H1 (cell line): Measurements from ENCODE around the gene FA2H. TPM values are rescaled to one million over a fixed set of nuclear protein-coding genes. Genes with fewer than 3 reads are reported as not detected.
A peak's percentile ranks its signal among the peaks of the same experiment; 100 is the strongest.

Experiments
- CTCF ChIA-PET: fragments of 300-600 bp; sonication (Branson Sonifier 250); formaldehyde crosslinking; loops from one replicate; lab custom pipeline; 2021; ENCODE audit not compliant: partially characterized antibody; lab: Charles Lee
- POLR2A ChIA-PET: fragments of 300-600 bp; sonication (Branson Sonifier 250); formaldehyde crosslinking; loops from one replicate; lab custom pipeline; 2021; ENCODE audit warnings: inconsistent platforms; ENCODE audit not compliant: partially characterized antibody; lab: Charles Lee
- DNase-seq, 2 experiments: peaks; one replicate each; pipeline versions ENCODE4 v3.0.0 to v3.0.0-alpha.2; 2010 to 2022; ENCODE audit warnings: low spot score in 2 of 2, low read depth in 1 of 2, mixed read lengths in 1 of 2
- FAIRE-seq: peaks from 2 replicates; lab custom pipeline; 2011; peaks lifted over from hg19 to GRCh38; lab: Jason Lieb, UNC
- H2AFZ ChIP-seq: 2 replicates; pipeline ENCODE4 v1.8.1; 2012; ENCODE audit warnings: low read length, inconsistent platforms
- H2AK5ac ChIP-seq: 2 replicates; pipeline ENCODE4 v1.6.1; 2013; ENCODE audit warnings: low read depth, low read length
- H2BK120ac ChIP-seq: replicated peaks from 2 replicates; pipeline ENCODE3; 2013; ENCODE audit warnings: low read depth, low read length, inconsistent platforms
- H2BK12ac ChIP-seq: 2 replicates; pipeline ENCODE4 v1.6.1; 2013; ENCODE audit warnings: low read depth, low read length
- H2BK15ac ChIP-seq: 2 replicates; pipeline ENCODE4 v1.6.1; 2013; ENCODE audit warnings: low read length
- H2BK20ac ChIP-seq: 2 replicates; pipeline ENCODE4 v1.6.1; 2013; ENCODE audit warnings: low read length
- H2BK5ac ChIP-seq: 2 replicates; pipeline ENCODE4 v1.6.1; 2013; ENCODE audit warnings: low read depth, low read length
- H3K14ac ChIP-seq: 2 replicates; pipeline ENCODE4 v1.6.1; 2013; ENCODE audit warnings: inconsistent platforms; ENCODE audit not compliant: insufficient read length
- H3K18ac ChIP-seq: 2 replicates; pipeline ENCODE4 v1.6.1; 2013; ENCODE audit warnings: low read length; ENCODE audit errors: extremely low read depth
- H3K23ac ChIP-seq: 2 replicates; pipeline ENCODE4 v1.6.1; 2013; ENCODE audit warnings: inconsistent platforms; ENCODE audit not compliant: insufficient read length
- H3K23me2 ChIP-seq: 2 replicates; pipeline ENCODE4 v1.6.1; 2013; ENCODE audit warnings: low read depth, low read length
- H3K27ac ChIP-seq: 2 replicates; pipeline ENCODE4 v1.6.1; 2011; ENCODE audit warnings: low read depth, low read length, inconsistent platforms
- H3K27me3 ChIP-seq, 4 experiments: replicated peaks in 1 of 4; 1 replicate in 1 of 4; 2 replicates in 3 of 4; pipeline versions ENCODE4 v1.6.1 to v1.8.1; 2011 to 2013; ENCODE audit warnings: low read length in 3 of 4, mild to moderate bottlenecking in 3 of 4, inconsistent platforms in 2 of 4, mixed read lengths in 2 of 4, moderate library complexity in 1 of 4; ENCODE audit not compliant: control insufficient read depth in 3 of 4, insufficient read depth in 3 of 4; ENCODE audit errors: extremely low read depth in 1 of 4
- H3K36me3 ChIP-seq, 4 experiments: 2 replicates each; pipeline versions ENCODE4 v1.6.1 to v1.8.1; 2011 to 2013; ENCODE audit warnings: mild to moderate bottlenecking in 4 of 4, low read length in 3 of 4, moderate library complexity in 2 of 4, control low read depth in 1 of 4, inconsistent platforms in 1 of 4; ENCODE audit not compliant: insufficient read depth in 4 of 4, control insufficient read depth in 2 of 4
- H3K4ac ChIP-seq: replicated peaks from 2 replicates; pipeline ENCODE3; 2013; ENCODE audit warnings: low read length, low read depth, mixed read lengths, inconsistent platforms; ENCODE audit not compliant: insufficient read length
- H3K4me1 ChIP-seq, 4 experiments: replicated peaks in 1 of 4; 1 replicate in 1 of 4; 2 replicates in 3 of 4; pipeline versions ENCODE4 v1.6.1 to v1.8.1; 2011 to 2013; ENCODE audit warnings: low read length in 3 of 4, inconsistent platforms in 2 of 4, mixed read lengths in 1 of 4; ENCODE audit not compliant: insufficient read depth in 4 of 4, control insufficient read depth in 3 of 4
- H3K4me2 ChIP-seq, 2 experiments: 2 replicates each; pipeline versions ENCODE4 v1.6.1 to v1.8.1; 2011 to 2013; ENCODE audit warnings: low read depth in 2 of 2, low read length in 2 of 2, control low read depth in 1 of 2, inconsistent platforms in 1 of 2, mild to moderate bottlenecking in 1 of 2; ENCODE audit not compliant: insufficient read depth in 1 of 2
- H3K4me3 ChIP-seq, 4 experiments: fragments of 200-600, 300-600 bp in 1 of 4; sonication (generic), shearing (Covaris generic), sonication (Bioruptor Twin) in 1 of 4; 2 replicates each; pipeline versions ENCODE4 v1.5.1 to v1.8.1; 2011 to 2016; ENCODE audit warnings: low read length in 4 of 4, low read depth in 3 of 4, control low read depth in 2 of 4, inconsistent platforms in 2 of 4, mild to moderate bottlenecking in 2 of 4, mixed read lengths in 1 of 4, moderate library complexity in 1 of 4; ENCODE audit not compliant: insufficient read depth in 2 of 4; ENCODE audit errors: extremely low read depth in 1 of 4
- H3K56ac ChIP-seq: replicated peaks from 2 replicates; pipeline ENCODE3; 2013; ENCODE audit warnings: low read depth, mild to moderate bottlenecking, mixed read lengths, low read length, inconsistent platforms; ENCODE audit not compliant: insufficient read length
- H3K79me1 ChIP-seq: 2 replicates; pipeline ENCODE4 v1.6.1; 2013; ENCODE audit warnings: low read depth, low read length, control low read depth
- H3K79me2 ChIP-seq, 2 experiments: 2 replicates each; pipeline versions ENCODE4 v1.6.1 to v1.8.1; 2012 to 2013; ENCODE audit warnings: low read length in 2 of 2, mild to moderate bottlenecking in 2 of 2, inconsistent platforms in 1 of 2; ENCODE audit not compliant: insufficient read depth in 2 of 2, control insufficient read depth in 1 of 2
- H3K9ac ChIP-seq, 4 experiments: replicated peaks in 1 of 4; 1 replicate in 1 of 4; 2 replicates in 3 of 4; pipeline versions ENCODE4 v1.6.1 to v1.8.1; 2011 to 2013; ENCODE audit warnings: low read depth in 3 of 4, low read length in 3 of 4, control low read depth in 2 of 4, mild to moderate bottlenecking in 2 of 4, moderate library complexity in 2 of 4, inconsistent platforms in 1 of 4; ENCODE audit errors: extremely low read depth in 1 of 4
- H3K9me3 ChIP-seq, 2 experiments: 2 replicates each; pipeline versions ENCODE4 v1.6.1 to v1.8.1; 2012 to 2013; ENCODE audit warnings: mild to moderate bottlenecking in 2 of 2, moderate library complexity in 2 of 2, control low read depth in 1 of 2, inconsistent platforms in 1 of 2, low read depth in 1 of 2, low read length in 1 of 2, mixed read lengths in 1 of 2; ENCODE audit not compliant: insufficient read depth in 2 of 2
- H4K20me1 ChIP-seq, 2 experiments: replicated peaks in 1 of 2; 2 replicates each; pipeline versions ENCODE3 to v1.8.1; 2011 to 2013; ENCODE audit warnings: inconsistent platforms in 2 of 2, low read length in 2 of 2, mild to moderate bottlenecking in 1 of 2; ENCODE audit not compliant: insufficient read depth in 2 of 2, control insufficient read depth in 1 of 2
- H4K5ac ChIP-seq: 2 replicates; pipeline ENCODE4 v1.6.1; 2013; ENCODE audit warnings: low read length, low read depth, mixed read lengths, inconsistent platforms; ENCODE audit not compliant: insufficient read length
- H4K8ac ChIP-seq: 2 replicates; pipeline ENCODE4 v1.8.0; 2013; ENCODE audit warnings: mild to moderate bottlenecking, moderate library complexity, low read length, inconsistent platforms; ENCODE audit not compliant: insufficient read depth; ENCODE audit errors: extremely low read depth
- H4K91ac ChIP-seq: replicated peaks from 2 replicates; pipeline ENCODE3; 2013; ENCODE audit warnings: low read length, mixed read lengths, inconsistent platforms; ENCODE audit not compliant: insufficient read length
- ATF2 ChIP-seq: IDR thresholded peaks from 2 replicates; pipeline ENCODE4 v1.6.1; 2012; ENCODE audit warnings: low read length, inconsistent platforms
- CBX5 ChIP-seq: fragments of 300-800, 300-1000 bp; sonication (generic); IDR thresholded peaks from 2 replicates; pipeline ENCODE4 v1.7.1; 2016; ENCODE audit warnings: antibody characterized with exemption, low read length, low read depth
- CTBP2 ChIP-seq: IDR thresholded peaks from 2 replicates; pipeline ENCODE4 v1.7.0; 2011; ENCODE audit warnings: borderline replicate concordance, mild to moderate bottlenecking, moderate library complexity, mixed read lengths, low read length; ENCODE audit not compliant: insufficient read depth, insufficient read length
- HDAC2 ChIP-seq, 2 experiments: fragments of 300-600 bp in 1 of 2; sonication (generic) in 1 of 2; IDR thresholded peaks; 2 replicates each; pipeline ENCODE4 v1.6.1; 2011 to 2012; ENCODE audit warnings: low read depth in 2 of 2, low read length in 2 of 2, mild to moderate bottlenecking in 2 of 2, moderate library complexity in 2 of 2, borderline replicate concordance in 1 of 2, inconsistent platforms in 1 of 2
- RNF2 ChIP-seq: fragments of 200-900, 300-1000 bp; sonication (generic); IDR thresholded peaks from 2 replicates; pipeline ENCODE4 v1.7.1; 2016; ENCODE audit warnings: borderline replicate concordance, low read depth, mild to moderate bottlenecking, antibody characterized with exemption, low read length; ENCODE audit not compliant: poor library complexity, severe bottlenecking; ENCODE audit errors: missing control alignments
- TAF7 ChIP-seq: optimal IDR thresholded peaks from 2 replicates; pipeline ENCODE3; 2011; ENCODE audit warnings: low read depth, mild to moderate bottlenecking, inconsistent platforms, low read length, moderate library complexity, borderline replicate concordance
- YY1 ChIP-seq: IDR thresholded peaks from 2 replicates; pipeline ENCODE4 v1.6.1; 2011; ENCODE audit warnings: low read depth, mild to moderate bottlenecking, low read length
- WGBS, 2 experiments: shearing (Covaris generic) in 1 of 2; methylation state at CpG; one replicate each; pipeline versions ENCODE4 v1.1.6 to v1.1.7; 2013 to 2015; ENCODE audit warnings: low lambda C conversion rate in 2 of 2, mixed read lengths in 2 of 2, inconsistent platforms in 1 of 2, low coverage in 1 of 2, missing lambda C conversion rate in 1 of 2; ENCODE audit not compliant: insufficient replicate concordance in 2 of 2, insufficient coverage in 1 of 2, insufficient read length in 1 of 2; ENCODE audit errors: extremely low coverage in 1 of 2, missing lambda C conversion rate in 1 of 2; 5-methylcytosine and 5-hydroxymethylcytosine counted together
- polyA plus RNA-seq, 7 experiments: library from polyadenylated mRNA; depleted of rRNA in 3 of 7; stranded (reverse) in 5 of 7; unstranded in 2 of 7; fragments of >200 nt in 5 of 7; fragments of 200-250 nt in 2 of 7; gene quantifications; 1 replicate in 5 of 7; 2 replicates in 1 of 7; 4 replicates in 1 of 7; pipeline versions ENCODE4 v1.2.1 to v1.2.3, GENCODE V29; 2011 to 2013; ENCODE audit warnings: missing spikeins in 2 of 7, mixed read lengths in 2 of 7
- total RNA-seq: library from RNA; stranded (reverse); fragmentation: NEBNext Ultra II Directional; extraction: Animal tissue kit (Norgen Biotek cat#: 25700); gene quantifications from 2 replicates; pipeline ENCODE4 v1.2.1, GENCODE V29; 2021

FA2H gene
- total and polyA plus RNA-seq, 2 of the 8 experiments (the other 6 are each of a cell fraction or from before 2014, with no cell fraction given) = 2.1 to 2.5 TPM

- Histone ChIP-seq H3K9me3 (no peaks in the 10 kb centered on the region), H3K18ac (peak overlapping the region; percentile 60; the same call in 1 of the 2 replicates), H4K8ac (no peak overlapping the region), H2BK15ac (peak overlapping the region; percentile 72; the same call in 1 of the 2 replicates), H2BK120ac (no peak overlapping the region), H3K4me3 (no peak overlapping the region), H3K23me2 (peaks cover 2% of the 10 kb centered on the region; the same call in 1 of the 2 replicates), H3K4ac (peak overlapping the region; percentile 53), H2AK5ac (no peak overlapping the region), H3K79me2 (no peaks in the 10 kb centered on the region), H2BK20ac (0 out of 2 replicates have a peak overlapping the region, but pooled peaks have one; percentile 32), H2BK12ac (no peak overlapping the region), H2BK5ac (0 out of 2 replicates have a peak overlapping the region, but pooled peaks have one; percentile 30), H3K14ac (no peak overlapping the region), H3K36me3 (no peaks in the 10 kb centered on the region), H3K4me1 (peaks cover 0 to 33% (median 26%) of the 10 kb centered on the region in 4 experiments; a peak in 6 of 7 replicates), H3K23ac (no peak overlapping the region), H4K5ac (no peak overlapping the region), H3K56ac (no peak overlapping the region), H2AFZ (no peak overlapping the region), H3K9ac (no peak overlapping the region), H4K91ac (peak overlapping the region; percentile 65)
- CTCF ChIA-PET = interaction anchor here (1.0 to 32.9 kb wide), 6 partner anchors 12 to 37 kb away, joined by 3 to 576 read pairs (median 6); partner anchors contain the start of genes FA2H and MLKL
- whole genome bisulfite sequencing, 2 experiments = 87% methylated on average over 4 of the region's 6 CpGs; no CpG with 5 or more reads in 1 of the 2 experiments
- no peak for TF ChIP-seq RNF2
- TF ChIP-seq CTBP2 = no peak
- no peak for TF ChIP-seq HDAC2 (IDR thresholded peaks at IDR 0.05; ENCODE audit: borderline replicate concordance in 1 of 2, low read depth in 2 of 2, low read length in 2 of 2)
- TF ChIP-seq ATF2 = no peak
- TF ChIP-seq CBX5 = no peak
- TF ChIP-seq YY1 = no peak
- no peak for TF ChIP-seq TAF7
- TF ChIP-seq, all 59 proteins: peak for 0
- no peaks in the 10 kb centered on the region for H4K20me1 ChIP-seq
- no peaks in the 10 kb centered on the region for H3K79me1 ChIP-seq
- H3K27me3 ChIP-seq = no peaks in the 10 kb centered on the region
- no peak overlapping the region for H3K4me2 ChIP-seq
- H3K27ac ChIP-seq = no peak overlapping the region
- POLR2A ChIA-PET = interaction anchor here (0.7 to 1.1 kb wide), 3 partner anchors 58 to 360 kb away, joined by 3 to 4 read pairs (median 3); partner anchors contain the start of gene RFWD3
- DNase-seq (no peak), FAIRE-seq (no peak)
Measured at GRCh38 chr16:74737521-74737920, 37.1 kb downstream of the FA2H start.
